Esophagus squamous epithelium (tissue), 5 donors: ENCODE results near the gene CCDC134. TPM values are rescaled to one million over a fixed set of nuclear protein-coding genes. Genes with fewer than 3 reads are reported as not detected.

ENCODE experiments used
- DNase-seq: peaks from one replicate; lab custom pipeline; 2025; lab: John Stamatoyannopoulos, UW
- H3K27ac ChIP-seq, 4 donors: fragments of 200-600 bp; sonication (generic); one replicate each; pipeline ENCODE4 v1.5.1; 2016 to 2019; ENCODE audit warnings: mild to moderate bottlenecking in 1 of 4
- H3K27me3 ChIP-seq, 4 donors: fragments of 200-600 bp; sonication (generic); 1 replicate in 3 of 4; 2 replicates in 1 of 4; pipeline versions ENCODE4 v1.5.1 to v1.6.0; 2017 to 2021; ENCODE audit warnings: antibody characterized with exemption in 1 of 4
- H3K36me3 ChIP-seq, 3 donors: fragments of 200-600 bp; sonication (generic); one replicate each; pipeline ENCODE4 v1.5.1; 2016 to 2019
- H3K4me1 ChIP-seq, 3 donors: fragments of 200-600 bp; sonication (generic); one replicate each; pipeline ENCODE4 v1.5.1; 2017 to 2019
- H3K4me3 ChIP-seq, 4 donors: fragments of 200-600 bp; sonication (generic); 1 replicate in 3 of 4; 2 replicates in 1 of 4; pipeline ENCODE4 v1.5.1; 2016 to 2019; ENCODE audit warnings: mild to moderate bottlenecking in 2 of 4, moderate library complexity in 1 of 4
- H3K9me3 ChIP-seq, 3 donors: fragments of 200-600 bp; sonication (generic); one replicate each; pipeline ENCODE4 v1.5.1; 2016 to 2019
- POLR2A ChIP-seq, 4 donors: fragments of 450-650 bp; IDR thresholded peaks; one replicate each; pipeline ENCODE4 v1.6.1; 2017; ENCODE audit warnings: antibody characterized with exemption in 4 of 4, mild to moderate bottlenecking in 4 of 4, moderate library complexity in 3 of 4
- WGBS, 2 donors: methylation state at CpG; one replicate each; pipeline ENCODE4 v1.1.5; 2018; 5-methylcytosine and 5-hydroxymethylcytosine counted together
- intact Hi-C: fragments of 100-400 bp; cut with DNase I; formaldehyde crosslinking; loops from one replicate; pipeline ENCODE4 v1.15.0; 2022
- total RNA-seq, 4 donors: library from RNA; depleted of rRNA; stranded (reverse); fragments of >200 nt; gene quantifications; one replicate each; pipeline ENCODE4 v1.1.0, GENCODE V29; 2016
- TF ChIP-seq, protein P1 (sequence below), 6 experiments: fragments of 450-650 bp in 4 of 6; fragments of 200-600 bp in 2 of 6; sonication (generic) in 2 of 6; IDR thresholded peaks; one replicate each; pipeline ENCODE4 v1.5.1; 2016 to 2019; ENCODE audit warnings: antibody characterized with exemption in 6 of 6, mild to moderate bottlenecking in 4 of 6, moderate library complexity in 4 of 6
- donor health status: DM: yes; HTN: yes; CAD: no.

Gene CCDC134
- total RNA-seq, 4 donors from 2014 or later: 5.1 to 9.0 (median 7.2) TPM

GRCh38 chr22:41772645-41773044 lies 27.8 kb upstream of the CCDC134 start:
- intact Hi-C loops: no loop called here
- Histone ChIP-seq H3K27ac (no peak overlapping the region), H3K9me3 (no peaks in the 10 kb centered on the region), H3K36me3 (no peaks in the 10 kb centered on the region), H3K4me3 (no peak overlapping the region), H3K27me3 (no peaks in the 10 kb centered on the region), H3K4me1 (no peaks in the 10 kb centered on the region)
- TF ChIP-seq POLR2A (IDR thresholded peaks at IDR 0.05): no peak
- TF ChIP-seq, protein P1, sequence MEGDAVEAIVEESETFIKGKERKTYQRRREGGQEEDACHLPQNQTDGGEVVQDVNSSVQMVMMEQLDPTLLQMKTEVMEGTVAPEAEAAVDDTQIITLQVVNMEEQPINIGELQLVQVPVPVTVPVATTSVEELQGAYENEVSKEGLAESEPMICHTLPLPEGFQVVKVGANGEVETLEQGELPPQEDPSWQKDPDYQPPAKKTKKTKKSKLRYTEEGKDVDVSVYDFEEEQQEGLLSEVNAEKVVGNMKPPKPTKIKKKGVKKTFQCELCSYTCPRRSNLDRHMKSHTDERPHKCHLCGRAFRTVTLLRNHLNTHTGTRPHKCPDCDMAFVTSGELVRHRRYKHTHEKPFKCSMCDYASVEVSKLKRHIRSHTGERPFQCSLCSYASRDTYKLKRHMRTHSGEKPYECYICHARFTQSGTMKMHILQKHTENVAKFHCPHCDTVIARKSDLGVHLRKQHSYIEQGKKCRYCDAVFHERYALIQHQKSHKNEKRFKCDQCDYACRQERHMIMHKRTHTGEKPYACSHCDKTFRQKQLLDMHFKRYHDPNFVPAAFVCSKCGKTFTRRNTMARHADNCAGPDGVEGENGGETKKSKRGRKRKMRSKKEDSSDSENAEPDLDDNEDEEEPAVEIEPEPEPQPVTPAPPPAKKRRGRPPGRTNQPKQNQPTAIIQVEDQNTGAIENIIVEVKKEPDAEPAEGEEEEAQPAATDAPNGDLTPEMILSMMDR (IDR thresholded peaks at IDR 0.05): no peak
- no peak for DNase-seq

DNA sequence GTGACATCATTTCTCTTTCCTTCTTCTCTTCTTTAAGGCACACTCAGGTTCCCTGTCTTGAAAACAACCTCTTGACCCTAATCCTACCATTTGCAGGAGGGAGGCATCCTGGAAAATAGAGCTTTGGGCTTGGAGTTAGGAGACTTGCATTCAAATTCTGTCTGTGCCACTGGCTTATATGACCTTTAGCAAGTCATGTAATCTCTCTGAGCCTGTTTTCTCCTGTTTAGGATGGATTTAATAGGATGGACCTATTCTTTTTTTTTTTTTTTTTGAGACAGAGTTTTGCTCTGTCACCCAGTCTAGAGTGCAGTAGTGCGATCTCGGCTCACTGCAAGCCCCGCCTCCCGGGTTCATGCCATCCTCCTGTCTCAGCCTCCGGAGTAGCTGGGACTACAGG lies 25.1 kb upstream of the CCDC134 start:
- Histone ChIP-seq H3K4me3 (no peak overlapping the region), H3K36me3 (no peaks in the 10 kb centered on the region), H3K4me1 (no peaks in the 10 kb centered on the region), H3K27me3 (no peaks in the 10 kb centered on the region), H3K9me3 (no peaks in the 10 kb centered on the region), H3K27ac (no peak overlapping the region)
- no peak for DNase-seq
- WGBS, 2 donors: 86 to 90% methylated on average over 2 to 5 of the region's 5 CpGs
- intact Hi-C loops: no loop called here
- TF ChIP-seq, protein P1 (IDR thresholded peaks at IDR 0.05): no peak
- no peak for TF ChIP-seq POLR2A (IDR thresholded peaks at IDR 0.05)

DNA sequence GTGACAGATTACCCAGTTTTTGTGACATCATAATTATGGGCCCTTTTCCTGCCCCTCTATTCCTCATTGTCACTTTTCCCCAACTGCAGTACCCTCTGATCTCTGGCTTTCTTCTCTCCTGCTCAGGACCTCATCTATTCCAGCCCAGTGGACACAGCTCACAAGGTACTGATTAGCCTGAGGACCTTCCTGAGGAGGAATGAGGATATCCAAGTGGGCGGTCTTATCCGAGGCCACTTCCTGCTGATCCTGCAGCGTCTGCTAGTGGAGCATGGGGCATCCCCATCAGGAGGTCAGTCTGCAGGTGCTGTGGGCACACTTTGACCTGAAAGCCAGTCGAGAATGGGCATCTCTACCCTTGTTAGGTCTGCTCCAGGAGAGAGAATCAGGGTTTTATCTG lies 24.5 kb upstream of the CCDC134 start:
- no peak overlapping the region for H3K27ac ChIP-seq
- no peaks in the 10 kb centered on the region for H3K4me1 ChIP-seq
- intact Hi-C loops: no loop called here
- no peak for TF ChIP-seq POLR2A (IDR thresholded peaks at IDR 0.05)
- TF ChIP-seq, protein P1 (IDR thresholded peaks at IDR 0.05): no peak
- no peaks in the 10 kb centered on the region for H3K9me3 ChIP-seq
- WGBS, 2 donors: 43 to 85% methylated on average over 4 of the region's 4 CpGs
- no peaks in the 10 kb centered on the region for H3K27me3 ChIP-seq
- DNase-seq: no peak
- H3K36me3 ChIP-seq: no peaks in the 10 kb centered on the region
- no peak overlapping the region for H3K4me3 ChIP-seq

DNA sequence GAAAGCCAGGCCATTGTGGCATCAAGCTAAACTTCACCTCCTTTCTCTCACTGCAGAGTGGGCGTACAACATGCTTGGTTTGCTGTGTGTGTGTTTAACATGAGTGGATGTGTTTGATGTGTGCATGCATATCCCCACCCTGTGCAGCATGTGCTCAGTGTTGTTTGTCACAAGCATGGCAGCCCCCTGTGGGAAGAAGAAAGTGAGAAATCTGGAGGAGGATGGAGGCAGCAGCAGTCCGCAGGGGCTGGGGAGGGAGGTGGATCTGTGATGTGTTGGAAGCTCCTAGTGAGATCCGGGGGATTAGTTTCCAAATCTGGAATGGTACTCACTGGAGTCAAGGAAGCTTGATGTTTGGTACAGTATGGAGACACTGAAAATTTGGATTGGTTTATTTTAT lies 24.1 kb upstream of the CCDC134 start:
- no peak for DNase-seq

DNA sequence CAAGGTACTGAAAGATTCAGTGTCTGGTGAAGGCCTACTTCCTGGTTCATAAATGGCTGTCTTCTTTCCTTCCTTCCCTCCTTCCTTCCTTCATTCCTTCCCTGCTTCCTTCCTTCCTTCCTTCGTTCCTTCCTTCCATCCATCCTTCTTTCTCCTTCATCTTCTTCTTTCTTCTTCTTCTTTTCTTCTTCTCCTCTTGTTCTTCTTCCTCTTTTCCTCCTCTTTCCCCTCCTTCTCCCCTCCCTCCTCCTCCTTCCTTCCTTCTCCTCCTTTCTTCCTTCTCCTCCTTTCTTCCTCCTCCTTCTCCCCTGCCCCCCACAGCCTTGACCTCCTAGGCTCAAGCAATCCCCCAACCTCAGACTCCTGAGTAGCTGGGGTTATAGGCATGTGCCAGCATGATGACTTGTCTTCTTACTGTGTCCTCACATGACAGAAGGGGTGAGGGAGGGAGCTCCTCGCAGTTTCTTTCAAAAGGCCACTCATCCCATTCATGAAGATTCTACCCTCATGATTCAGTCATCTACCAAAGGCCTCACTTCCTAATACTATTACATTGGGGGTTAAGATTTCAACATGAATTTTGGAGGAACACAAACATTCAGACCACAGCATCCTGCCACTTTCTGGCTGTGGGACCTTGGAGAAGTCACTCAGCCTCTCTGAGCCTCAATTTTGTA lies 22.6 kb upstream of the CCDC134 start:
- Histone ChIP-seq H3K27ac (no peak overlapping the region), H3K4me1 (no peaks in the 10 kb centered on the region), H3K27me3 (no peaks in the 10 kb centered on the region), H3K36me3 (no peaks in the 10 kb centered on the region), H3K9me3 (no peaks in the 10 kb centered on the region), H3K4me3 (no peak overlapping the region)
- 64 to 67% methylated on average over 2 of the region's 2 CpGs for WGBS, 2 donors
- no peak for TF ChIP-seq POLR2A (IDR thresholded peaks at IDR 0.05)
- TF ChIP-seq, protein P1 (IDR thresholded peaks at IDR 0.05): no peak
- intact Hi-C loops: no loop called here
- no peak for DNase-seq

More for the DNA sequence above, 24.1 kb upstream of the CCDC134 start:
- no peaks in the 10 kb centered on the region for H3K9me3 ChIP-seq
- no peak overlapping the region for H3K27ac ChIP-seq
- H3K36me3 ChIP-seq: no peaks in the 10 kb centered on the region
- H3K4me1 ChIP-seq: no peaks in the 10 kb centered on the region
- no peaks in the 10 kb centered on the region for H3K27me3 ChIP-seq
- 89 to 91% methylated on average over 3 of the region's 3 CpGs for WGBS, 2 donors
- H3K4me3 ChIP-seq: no peak overlapping the region
- TF ChIP-seq POLR2A (IDR thresholded peaks at IDR 0.05): no peak
- TF ChIP-seq, protein P1 (IDR thresholded peaks at IDR 0.05): no peak
- intact Hi-C loops: no loop called here
